UCSD-AML1 (cell line): ENCODE data around the gene NFE2.
"Not testable (repeated sequence)": the region's sequence is repeated elsewhere in the genome, so short reads cannot be mapped to it uniquely, and the experiment has no call there.

Experiments
- DNase-seq: peaks from one replicate; lab custom pipeline; 2025; ENCODE audit not compliant: unreplicated experiment; lab: John Stamatoyannopoulos, UW

NFE2 gene

GRCh38 chr12:54300732-54301427 is at the start of gene NFE2:
TSS of gene NFE2 (minus strand) at chr12:54301015. CDS start at chr12:54295248, 5,767 bp downstream.
- peak; percentile 88 for DNase-seq

DNA sequence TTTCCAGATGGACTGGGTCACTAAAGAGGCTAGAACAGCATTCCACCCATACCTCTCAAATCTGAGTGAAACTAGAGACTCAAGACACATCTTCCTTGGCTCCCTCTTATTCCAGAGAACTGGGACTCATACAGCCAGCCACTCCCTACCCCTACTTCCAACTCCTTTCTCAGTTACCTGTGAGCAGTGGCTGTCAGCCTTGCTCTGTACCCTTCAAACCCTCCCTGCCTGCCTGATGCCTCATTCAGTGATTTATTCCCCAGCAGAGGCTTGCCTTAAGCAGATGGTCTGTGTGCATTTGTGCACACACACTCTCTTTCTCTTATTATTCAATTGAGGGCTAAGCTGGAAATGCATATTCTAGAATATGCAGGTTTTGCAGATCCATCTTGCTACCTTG is 48.9 kb upstream of the NFE2 start:
- no peak for DNase-seq

- no peak for DNase-seq
These were observed 48.2 kb upstream of the NFE2 start for GRCh38 chr12:54349036-54349435.

- DNase-seq = no peak
These were observed 40.8 kb upstream of the NFE2 start for GRCh38 chr12:54341378-54342300.

DNA sequence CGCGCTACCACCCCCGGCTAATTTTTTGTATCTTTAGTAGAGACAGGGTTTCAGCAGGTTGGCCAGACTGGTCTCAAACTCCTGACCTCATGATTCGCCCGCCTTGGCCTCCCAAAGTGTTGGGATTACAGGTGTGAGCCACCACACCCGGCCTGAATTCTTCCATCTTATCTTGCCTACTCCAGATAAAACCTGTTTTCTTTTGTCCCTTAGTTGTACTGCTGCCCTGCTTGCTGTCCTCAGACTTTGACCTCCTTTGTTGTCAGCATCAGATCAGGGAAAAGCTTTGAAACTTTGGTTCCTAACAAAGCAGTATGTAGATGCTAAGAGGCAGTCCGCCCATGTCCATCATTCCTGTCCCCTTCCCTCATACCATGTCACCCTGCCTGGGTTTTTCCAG is 40.0 kb upstream of the NFE2 start:
- no peak for DNase-seq

DNA sequence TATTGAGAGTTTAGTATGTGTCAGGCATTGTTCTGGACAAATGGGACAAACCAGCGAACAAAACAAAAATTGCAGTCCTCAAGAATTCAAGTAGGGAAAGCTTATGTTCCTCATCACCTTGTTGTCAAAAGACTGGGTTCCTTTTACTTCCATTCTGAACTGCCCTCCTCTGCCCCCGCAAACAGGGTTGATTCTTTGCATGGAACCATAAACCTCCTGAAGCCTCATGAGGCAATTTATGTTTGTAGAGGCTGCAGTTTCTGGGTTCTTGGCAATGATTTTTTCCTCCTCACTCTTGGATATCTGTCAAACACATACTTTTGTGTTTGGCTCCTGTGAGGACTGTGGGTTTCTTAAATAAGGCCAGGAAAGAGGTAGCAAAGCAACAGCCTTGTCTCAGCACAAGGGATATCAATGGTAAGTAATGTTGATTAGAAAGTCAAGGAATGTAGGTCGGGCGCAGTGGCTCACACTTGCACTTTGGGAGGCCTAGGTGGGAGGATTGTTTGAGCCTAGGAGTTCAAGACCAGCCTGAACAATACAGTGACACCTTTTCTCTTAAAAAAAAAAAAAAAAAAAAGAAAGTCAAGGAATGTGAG is 38.0 kb upstream of the NFE2 start:
- no peak for DNase-seq

DNA sequence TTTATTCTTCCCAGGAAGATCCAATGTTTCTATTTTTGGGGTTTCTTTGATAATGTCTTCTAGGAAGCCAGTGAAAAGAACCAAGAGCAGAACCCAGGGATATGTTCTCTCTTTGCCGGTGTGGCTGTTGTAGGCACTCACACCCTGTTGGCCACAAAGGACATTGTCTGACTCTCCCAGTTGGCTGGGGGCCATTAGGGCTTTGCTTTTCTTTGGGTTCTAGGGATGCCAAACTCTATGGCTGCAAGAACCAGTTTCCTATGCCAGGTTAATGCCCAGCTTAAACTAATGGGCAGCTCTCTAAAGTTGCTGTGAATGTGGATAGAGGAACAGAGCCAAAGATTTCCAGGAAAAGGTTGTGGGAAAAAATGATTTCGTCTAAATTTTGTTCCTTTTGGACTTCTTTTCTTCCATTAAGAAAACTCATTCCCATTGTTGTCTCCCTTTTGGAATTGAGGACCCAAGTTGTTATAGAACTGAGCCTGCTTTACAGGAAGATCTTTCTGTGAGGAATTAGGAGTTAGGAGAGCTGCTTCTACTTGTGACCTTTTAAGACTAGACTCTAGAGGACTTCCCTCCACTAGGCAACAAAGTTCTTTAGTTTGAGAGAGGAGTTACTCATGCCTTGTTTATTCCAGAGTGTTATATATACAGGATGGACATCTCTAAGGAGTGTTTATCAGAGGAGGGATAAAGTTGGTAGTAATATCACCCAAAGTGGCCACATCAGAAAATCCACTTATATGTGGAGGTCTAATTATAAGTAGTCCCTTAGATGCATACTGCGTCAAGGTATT is 37.2 kb upstream of the NFE2 start:
- DNase-seq = no peak

GRCh38 chr12:54337280-54337842 is 36.5 kb upstream of the NFE2 start:
- peak; percentile 15 for DNase-seq

DNA sequence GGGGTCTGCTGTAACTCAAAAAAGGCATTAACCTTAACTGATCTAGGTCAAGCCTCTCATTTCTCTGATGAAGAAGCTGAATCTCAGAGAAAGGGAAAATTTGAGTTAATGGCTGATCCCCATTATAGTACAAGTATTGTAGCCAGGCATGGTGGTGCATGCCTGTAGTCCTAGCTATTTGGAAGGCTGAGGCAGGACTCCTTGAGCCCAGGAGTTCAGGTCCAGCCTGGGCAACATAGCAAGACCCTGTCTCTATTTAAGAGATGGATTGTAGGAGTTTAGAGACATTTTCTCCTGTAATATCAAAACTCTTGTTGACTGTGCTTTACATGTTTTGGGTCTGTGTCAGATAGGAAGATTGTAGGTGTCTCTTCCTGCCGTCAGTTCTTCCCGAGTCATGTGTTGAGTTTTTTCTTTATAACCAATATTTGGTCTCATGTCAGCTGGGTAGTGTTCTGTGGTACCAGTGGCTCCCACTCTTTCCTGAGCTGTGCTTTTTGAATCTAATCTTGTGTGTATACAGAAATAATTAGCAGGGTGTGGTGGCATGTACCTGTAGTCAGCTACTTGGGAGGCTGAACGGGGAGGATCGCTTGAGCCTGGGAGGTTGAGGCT is 32.7 kb upstream of the NFE2 start:
- DNase-seq = no peak

GRCh38 chr12:54331461-54331860 is 30.6 kb upstream of the NFE2 start:
- no peak for DNase-seq

DNA sequence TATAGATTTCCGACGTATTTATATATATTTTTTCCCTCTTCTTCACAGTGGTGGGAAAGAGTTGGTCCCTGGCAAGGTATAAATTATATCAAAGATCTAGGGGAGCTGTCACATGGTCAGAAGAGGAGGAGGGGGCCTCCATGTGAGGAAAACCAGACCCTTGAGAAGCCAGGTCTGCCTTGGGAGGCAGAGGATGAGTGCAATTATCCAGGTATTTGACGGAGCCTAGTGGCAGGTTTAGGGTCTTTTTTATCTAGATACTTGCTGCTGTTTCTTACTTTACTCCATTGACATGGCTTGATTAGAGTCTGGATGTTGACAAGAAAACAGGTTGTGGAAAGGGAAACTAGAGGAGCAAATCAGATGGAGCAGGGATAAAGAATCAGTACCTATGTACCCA is 29.6 kb upstream of the NFE2 start:
- DNase-seq = no peak

- DNase-seq = no peak
These were observed 28.9 kb upstream of the NFE2 start for GRCh38 chr12:54329759-54330158.

DNA sequence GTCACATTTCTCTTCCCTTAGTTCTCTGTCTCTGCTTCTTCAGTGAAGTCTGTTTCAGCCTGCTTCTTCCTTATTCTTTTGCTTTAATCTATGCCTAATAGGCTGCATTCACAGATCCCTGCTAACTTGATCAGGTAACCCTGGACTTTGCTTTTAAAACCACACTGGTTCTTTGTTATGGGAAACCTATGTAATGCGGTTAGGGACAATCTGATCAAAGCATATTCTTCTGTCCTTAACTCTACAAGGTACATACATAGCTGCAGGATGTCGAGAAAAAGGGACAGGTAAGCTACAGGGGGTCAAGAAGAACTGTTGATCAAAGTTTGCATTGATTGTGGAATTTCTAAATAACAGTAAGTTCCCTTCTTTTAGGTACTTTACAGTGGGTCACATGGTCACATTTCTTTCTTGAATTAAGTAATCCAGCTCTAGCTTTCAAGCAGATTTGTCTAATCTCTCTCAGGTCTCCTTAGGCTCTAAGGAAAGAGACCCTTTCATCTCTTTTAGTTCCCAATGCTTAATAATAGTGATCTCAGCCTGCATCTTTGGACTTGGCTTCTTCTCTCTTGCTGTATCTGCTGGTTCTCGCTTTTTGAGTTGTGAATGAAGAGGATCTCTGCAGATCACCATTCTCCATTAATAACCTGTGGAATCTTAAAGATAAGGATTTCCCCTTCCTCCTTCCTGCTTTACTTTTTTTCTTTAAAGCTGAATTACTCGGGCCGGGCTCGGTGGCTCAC is 28.0 kb upstream of the NFE2 start:
- no peak for DNase-seq

- DNase-seq = not testable (repeated sequence)
These were observed 24.8 kb upstream of the NFE2 start for GRCh38 chr12:54325442-54326109.

DNA sequence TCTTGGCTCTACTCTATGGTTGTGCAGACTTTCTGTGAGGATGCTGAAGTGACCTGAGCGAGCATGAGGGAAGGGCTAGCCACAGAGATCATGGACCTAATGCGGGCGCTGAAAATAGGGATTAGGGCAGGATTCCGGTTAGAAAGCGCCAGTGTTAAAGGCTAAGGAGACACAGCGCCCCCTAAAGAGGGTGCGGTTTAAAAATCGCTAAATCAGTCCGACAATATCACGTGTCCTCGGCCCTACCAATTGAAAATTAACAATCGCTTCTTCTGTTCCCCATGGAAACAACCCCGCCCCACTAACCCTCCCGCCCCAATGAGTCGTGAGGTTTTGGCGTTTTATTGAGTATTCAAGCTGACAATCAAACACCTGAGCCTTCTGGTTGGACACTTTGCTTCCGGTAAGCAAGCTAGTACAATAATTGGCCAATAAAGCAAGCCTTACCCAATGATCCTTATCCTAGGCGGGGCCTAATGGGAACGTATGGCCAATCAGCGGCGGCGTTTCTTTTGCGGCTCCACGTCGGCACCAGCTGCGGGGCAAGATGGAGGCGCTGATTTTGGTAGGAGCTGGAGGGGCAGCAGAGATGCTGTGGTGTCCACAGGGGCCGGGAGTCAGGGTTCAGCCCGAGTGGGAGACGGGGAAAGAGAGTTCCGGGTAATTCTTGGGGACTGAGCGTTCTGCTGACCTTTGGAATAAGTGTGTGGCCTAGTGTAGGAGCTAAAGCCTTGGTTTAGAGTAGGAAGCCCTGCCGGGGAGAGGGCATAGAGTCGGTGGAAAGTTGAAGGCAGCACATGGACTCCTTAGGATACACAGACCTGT is 24.0 kb upstream of the NFE2 start, which contains the start of gene COPZ1:
COPZ1 (plus strand) TSS at position 515 of the 825 bp plus-strand sequence; CDS start at position 548, 33 bp downstream.
- peak; percentile 97 for DNase-seq

DNA sequence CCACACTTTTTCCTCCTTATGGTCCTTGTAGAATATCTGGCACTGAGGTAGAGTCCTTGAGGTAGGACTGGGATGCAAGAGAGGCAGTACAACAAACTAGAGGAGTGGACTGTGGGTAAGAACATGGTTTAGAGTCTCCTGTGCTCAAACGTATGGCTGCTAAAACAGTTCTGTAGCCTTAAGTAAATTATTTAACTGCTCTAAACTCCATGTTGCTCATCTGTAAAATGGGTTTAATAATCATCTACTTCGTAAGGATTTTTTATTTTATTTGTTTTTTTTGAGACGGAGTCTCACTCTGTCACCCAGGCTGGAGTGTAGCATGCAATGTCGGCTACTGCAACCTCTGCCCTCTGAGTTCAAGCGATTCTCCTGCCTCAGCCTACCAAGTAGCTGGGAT is 20.5 kb upstream of the NFE2 start:
- no peak for DNase-seq

GRCh38 chr12:54312309-54312708 is 11.5 kb upstream of the NFE2 start:
- not testable (repeated sequence) for DNase-seq

DNA sequence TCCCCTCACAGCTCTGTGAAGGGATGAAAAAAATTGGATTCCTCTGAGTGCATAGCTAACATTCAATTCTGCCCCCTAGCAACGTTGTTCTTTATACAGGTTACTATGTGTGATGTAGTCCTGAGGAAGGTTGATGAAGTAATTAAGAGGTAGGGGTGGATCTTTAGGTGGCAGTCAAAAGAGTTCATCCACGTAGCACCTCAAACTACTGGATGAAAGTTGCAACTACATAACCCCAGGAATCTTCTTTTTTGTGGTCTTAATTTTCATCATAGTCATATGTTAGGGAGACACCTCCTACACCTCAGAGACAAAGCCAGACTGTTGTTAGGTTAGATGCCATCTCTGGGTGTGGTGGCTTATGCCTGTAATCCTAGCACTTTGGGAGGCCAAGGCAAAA is 10.2 kb upstream of the NFE2 start:
- DNase-seq = no peak
